Activated T-helper 1 cell treated with Interleukin-2 at 50 U/mL for 16 hours (primary cell): Measurements from ENCODE around the gene PPIC.

Experiments
- DNase-seq: peaks from one replicate; pipeline ENCODE4 v3.0.0-alpha.2; 2020; ENCODE audit warnings: low read depth

Gene PPIC

DNA sequence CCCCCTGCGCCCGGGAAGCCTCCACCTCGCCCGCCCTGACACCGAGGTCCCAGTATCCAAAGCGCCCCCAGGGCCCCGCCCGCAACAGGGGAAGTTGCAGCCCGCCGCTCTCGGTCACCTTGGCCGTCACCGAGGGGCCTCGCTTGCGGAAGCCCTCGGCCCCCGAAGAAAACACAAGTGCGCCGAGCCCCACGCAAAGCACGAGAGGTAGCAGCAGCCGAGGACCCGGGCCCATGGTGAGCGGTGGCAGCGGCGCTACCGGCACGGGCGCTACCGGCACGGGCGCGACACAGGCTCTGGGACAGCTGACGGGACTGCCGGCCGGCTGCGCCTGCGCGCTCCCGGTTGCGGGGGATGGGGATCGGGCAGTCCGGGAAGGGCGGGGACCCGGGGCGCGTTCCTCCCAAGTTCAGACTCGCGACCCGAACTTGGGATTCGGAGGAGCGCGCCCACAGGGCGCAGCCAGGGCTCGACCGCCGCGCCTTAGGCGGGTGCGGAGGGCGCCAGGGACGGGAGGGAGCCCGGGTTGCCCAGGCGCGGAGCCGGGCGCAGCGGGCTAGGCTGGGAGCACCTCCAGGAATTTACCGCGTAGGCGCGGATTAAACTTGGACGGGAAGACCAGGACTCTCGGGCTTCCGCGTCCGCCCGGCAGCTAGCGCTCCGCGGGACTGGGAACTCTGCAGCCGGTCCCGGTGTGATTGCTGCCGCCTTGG is at the start of gene PPIC:
Gene PPIC (minus strand): TSS at position 335 of the 713 bp plus-strand sequence. CDS start 100 bp downstream, at position 235.
- DNase-seq, result no peak

- no peak for DNase-seq
These were observed 49.2 kb upstream of the PPIC start for GRCh38 chr5:123085638-123086286.

GRCh38 chr5:123084730-123085605 is 48.4 kb upstream of the PPIC start:
- DNase-seq, result no peak

DNA sequence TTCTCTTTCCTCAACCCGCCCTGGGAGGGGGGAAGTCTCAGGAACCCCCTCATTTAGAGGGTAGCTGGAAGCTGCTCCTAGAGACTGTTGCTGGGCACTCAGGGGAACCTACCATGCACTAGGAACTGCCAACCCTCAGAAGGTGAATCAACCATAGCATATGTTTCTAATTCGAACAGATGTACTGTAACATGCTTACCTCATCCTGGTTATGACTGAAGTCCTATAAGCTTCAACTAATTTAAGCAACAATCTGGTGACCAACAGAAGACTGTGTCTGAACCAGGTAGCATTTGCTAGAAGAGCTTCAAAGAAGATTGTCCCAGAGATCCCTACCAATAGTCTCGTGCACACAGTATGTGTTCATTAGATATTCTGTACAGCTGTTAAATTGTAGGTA is 46.8 kb upstream of the PPIC start:
- no peak for DNase-seq

GRCh38 chr5:123080215-123080614 is 43.7 kb upstream of the PPIC start:
- no peak for DNase-seq

DNA sequence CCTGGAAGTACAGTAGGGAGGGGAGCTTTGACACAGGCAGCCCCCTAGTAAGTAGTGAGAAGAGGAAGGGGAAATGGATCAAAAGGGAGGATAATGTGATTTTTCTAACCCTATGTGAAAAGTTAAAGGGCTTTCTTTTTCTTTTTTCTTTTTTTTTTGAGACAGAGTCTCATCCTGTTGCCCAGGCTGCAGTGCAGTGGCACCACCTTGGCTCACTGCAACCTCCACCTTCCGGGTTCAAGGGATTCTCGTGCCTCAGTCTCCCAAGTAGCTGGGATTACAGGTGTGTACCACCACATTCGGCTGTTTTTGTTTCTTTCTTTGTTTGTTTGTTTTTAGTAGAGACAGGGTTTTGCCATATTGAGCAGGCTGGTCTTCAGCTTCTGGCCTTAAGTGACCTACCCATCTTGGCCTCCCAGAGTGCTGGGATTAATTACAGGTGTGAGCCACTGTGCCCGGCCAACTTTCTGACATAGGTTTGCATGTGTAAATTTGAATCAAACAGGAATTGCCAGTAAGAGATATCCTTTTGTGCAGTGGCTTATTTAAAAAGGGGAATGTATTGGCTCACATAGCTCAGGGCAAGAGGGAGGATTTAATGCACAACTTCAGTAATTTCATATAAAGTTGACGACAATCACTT is 39.1 kb upstream of the PPIC start:
- DNase-seq, result no peak

DNA sequence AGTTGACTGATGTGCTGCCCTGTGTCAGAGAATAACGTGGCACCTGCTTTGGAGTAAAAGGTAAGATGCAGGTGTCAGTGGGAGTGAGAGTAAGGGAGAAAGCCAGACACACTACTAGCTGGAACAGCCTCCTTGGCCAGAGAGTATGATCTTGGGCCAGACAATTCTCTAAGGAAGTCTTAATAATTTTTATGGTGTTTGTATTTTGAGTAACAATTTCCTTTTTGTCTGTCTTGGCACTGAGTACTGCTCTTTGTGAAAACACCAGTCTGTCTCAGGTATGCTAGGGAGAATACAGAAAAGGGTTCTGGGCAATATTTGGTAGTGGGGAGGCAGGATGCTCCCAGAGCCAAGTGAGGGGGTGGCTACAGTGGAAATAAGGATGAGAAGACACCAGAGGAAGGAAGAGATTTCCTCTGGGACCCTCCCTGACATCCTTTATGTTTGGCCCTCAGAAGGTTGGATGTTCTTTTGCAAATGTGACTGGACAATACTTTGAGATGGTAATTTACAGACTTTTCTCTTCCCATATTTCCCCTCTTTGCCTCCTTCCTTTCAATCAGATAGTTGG is 31.9 kb upstream of the PPIC start:
- DNase-seq, result no peak

DNA sequence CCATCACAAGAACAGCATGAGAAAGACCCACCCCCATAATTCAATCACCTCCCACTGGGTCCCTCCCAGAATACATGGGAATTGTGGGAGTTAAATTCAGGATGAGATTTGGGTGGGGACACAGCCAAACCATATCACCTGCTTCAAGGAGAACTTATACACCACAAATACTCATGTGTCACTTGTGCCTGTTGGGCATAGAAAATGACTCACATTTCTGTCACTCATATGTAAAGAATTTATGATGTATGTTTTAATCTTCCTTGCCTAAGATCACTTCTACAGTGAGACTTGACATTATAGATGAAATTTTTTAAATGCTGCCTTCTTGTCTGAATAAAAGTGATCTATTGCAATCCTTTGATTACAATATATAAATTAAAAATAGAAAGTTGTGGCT is 29.5 kb upstream of the PPIC start:
- no peak for DNase-seq

- no peak for DNase-seq
These were observed 22.9 kb upstream of the PPIC start for GRCh38 chr5:123059455-123059854.

- DNase-seq, result no peak
These were observed 14.7 kb upstream of the PPIC start for GRCh38 chr5:123051206-123051605.

GRCh38 chr5:123047706-123048105 is 11.2 kb upstream of the PPIC start:
- DNase-seq, result no peak

- no peak for DNase-seq
These were observed 9.7 kb upstream of the PPIC start for GRCh38 chr5:123046222-123046621.

GRCh38 chr5:123044926-123045617 is 8.5 kb upstream of the PPIC start:
- no peak for DNase-seq

DNA sequence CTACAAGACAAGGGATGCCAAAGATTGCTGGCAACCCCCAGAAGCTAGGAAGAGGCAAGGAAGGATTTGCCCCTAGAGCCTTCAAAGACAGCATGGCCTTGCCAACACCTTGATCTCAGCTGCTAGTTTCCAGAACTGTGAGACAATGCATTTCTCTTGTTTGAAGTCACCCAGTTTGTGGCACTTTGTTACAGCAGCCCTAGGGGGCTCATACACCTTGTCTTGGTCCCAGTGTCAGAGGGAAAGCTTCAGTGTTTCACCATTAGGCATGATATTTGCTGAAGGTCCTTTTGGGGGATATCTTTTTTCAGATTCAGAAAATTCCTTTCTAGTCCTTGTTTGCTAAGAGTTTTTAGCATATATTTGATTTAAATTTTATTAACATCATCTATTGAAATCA is 3.1 kb upstream of the PPIC start:
- no peak for DNase-seq

DNA sequence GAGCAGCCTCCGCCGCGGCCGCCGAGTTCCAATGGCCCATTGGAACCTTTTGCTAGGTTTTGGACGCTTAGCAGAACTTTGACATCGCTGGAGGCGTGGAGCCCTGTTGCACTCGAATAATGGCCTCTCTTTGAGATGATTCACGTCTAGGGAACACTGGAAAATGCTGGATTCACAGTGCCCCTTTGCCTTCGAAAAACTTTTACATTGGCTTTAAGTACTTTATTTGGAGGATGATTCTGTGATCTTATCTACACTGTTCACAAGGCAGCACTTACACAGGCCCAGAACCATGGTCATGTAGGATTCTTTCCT is 536 bp upstream of the PPIC start:
- no peak for DNase-seq

DNA sequence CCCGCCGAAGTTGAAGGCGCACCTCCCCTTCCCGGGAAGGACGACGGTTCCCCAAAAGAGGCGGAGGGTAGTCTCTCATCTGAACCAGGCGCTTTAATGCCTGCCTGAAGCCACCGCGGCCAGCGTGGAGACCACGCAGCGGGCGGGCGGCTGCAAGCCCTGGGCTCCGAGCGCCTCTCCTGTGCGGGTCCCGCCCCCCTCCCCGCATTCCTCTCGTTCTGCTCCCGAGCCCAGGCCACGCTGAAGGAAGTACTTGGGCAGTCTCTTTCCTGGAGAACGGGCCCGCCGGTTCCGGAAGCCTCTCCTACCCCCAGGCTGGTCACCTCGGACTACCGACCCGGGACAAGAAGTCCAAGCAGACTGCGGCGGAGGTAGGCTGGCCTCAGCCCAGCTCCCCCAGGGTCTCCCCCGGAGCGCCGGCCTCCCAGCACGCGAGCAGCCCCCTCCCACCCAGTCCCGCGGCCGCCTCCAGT is 571 bp downstream of the PPIC start:
- DNase-seq, result no peak

GRCh38 chr5:123035360-123035917 is 1.1 kb downstream of the PPIC start:
- DNase-seq, result no peak

DNA sequence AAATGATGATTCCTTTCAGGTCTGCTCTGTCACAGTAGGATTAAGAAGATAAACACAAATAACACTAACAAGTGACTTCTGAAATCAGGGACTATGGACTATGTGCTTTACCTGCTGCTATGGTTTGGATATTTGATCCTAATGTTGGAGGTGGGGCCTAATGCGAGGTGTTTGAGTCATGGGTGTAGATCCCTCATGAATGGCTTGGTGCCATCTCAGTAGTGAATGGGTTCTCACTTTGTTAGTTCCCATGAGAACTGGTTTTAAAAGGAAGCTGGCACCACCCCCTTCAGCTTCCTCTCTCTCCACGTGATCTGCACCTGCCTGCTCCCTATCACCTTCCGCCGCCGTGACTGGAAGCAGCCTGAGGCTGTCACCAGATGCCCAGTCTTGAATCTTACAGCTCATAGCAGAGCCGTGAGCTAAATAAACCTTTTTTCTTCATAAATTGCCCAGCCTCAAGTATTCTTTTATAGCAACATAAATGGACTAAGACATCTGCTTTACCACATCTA is 3.3 kb downstream of the PPIC start:
- no peak for DNase-seq

DNA sequence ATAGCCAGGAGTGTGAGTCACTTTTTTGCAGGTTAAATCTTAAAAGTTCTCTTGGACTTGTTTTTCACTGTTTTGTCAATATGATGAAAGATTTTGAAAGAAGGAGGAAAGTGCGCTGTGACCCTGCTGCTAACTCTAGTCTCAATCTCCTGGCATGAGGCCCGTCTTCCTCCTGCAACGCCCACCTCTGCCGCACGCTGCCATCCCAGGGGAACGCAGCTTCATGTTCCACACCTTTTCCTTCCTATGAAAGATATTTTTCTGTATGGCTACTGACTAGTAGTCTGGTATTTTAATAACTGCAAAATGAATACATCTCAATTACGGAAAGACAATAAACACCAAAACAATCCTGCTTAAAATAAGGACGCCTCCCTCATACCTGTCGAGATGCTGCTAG is 8.3 kb downstream of the PPIC start:
- DNase-seq, result no peak

DNA sequence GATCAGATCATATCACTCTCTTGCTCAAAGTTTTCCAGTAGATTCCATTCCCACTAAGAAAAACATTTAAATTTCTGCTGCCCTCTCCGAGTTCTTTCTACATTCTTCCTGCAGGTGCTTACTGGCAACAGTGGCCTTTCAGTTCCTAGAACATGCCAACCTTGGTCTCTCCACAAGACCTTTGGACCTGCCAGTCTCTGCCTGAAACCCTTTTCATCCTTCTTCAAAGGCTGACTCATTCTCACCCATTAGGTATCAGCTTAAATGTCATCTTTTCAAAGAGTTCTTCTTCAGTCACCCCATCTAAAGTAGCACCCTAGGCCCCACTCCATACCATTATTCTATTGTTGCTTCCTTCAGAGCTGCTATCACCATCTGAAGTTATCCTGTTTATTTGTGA is 21.8 kb downstream of the PPIC start:
- DNase-seq, result no peak

GRCh38 chr5:123012321-123012720 is 24.2 kb downstream of the PPIC start:
- no peak for DNase-seq
